NCI-H2196 treated with DMSO at 0.1 percent for 48 hours (cell line): ENCODE measurements around the gene TNFSF18.
"Not testable (repeated sequence)": the region's sequence is repeated elsewhere in the genome, so short reads cannot be mapped to it uniquely, and the experiment has no call there.

ENCODE experiments used
- DNase-seq: peaks from one replicate; lab custom pipeline; 2025; ENCODE audit not compliant: unreplicated experiment; lab: John Stamatoyannopoulos, UW

Gene TNFSF18

GRCh38 chr1:173050865-173051264 is at the start of gene TNFSF18:
TSS of gene TNFSF18 (minus strand) at chr1:173050941. CDS start at chr1:173050896, 45 bp downstream.
- DNase-seq: no peak

GRCh38 chr1:173099166-173099565 is 48.4 kb upstream of the TNFSF18 start:
- no peak for DNase-seq

- no peak for DNase-seq
Measured at GRCh38 chr1:173098117-173098516, 47.4 kb upstream of the TNFSF18 start.

DNA sequence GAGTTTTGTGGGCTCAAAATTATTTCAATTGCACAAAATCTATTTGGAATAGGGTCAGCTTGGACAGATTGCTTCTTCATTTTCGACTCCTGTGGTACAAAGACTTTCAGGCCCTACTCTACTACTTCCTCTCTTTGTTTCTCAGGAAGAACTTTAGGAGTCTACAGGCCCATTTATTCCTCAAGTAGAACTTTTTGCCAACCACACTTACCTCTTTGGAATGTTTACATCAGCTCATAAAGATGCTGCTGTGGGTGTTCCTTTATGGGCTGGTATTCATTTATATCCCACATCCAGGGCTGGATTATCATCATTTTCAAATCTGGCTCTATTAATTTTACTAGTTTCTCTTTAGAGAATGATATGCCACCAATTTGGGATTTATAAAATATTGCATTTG is 46.3 kb upstream of the TNFSF18 start:
- no peak for DNase-seq

GRCh38 chr1:173095632-173096031 is 44.9 kb upstream of the TNFSF18 start:
- DNase-seq: no peak

DNA sequence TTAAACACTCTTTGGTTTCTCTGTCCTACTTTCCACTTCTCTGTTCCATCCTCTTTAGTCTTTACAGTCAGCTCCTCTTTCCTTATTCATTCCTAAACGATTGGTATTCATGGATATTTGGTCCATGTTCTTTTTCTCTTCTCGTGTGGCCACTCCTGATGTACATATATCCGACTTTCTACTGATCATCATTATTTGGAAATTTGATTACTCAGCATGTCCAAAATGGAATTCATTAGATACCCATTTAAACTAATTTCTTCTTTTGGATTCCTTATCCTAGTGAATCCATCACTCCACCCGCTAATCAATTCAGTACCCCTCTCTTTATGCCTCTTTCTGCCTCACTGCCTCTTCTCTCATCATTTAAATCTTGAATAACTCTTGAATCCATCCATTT is 43.8 kb upstream of the TNFSF18 start:
- no peak for DNase-seq

- DNase-seq: no peak
Measured at GRCh38 chr1:173093691-173094445, 43.1 kb upstream of the TNFSF18 start.

DNA sequence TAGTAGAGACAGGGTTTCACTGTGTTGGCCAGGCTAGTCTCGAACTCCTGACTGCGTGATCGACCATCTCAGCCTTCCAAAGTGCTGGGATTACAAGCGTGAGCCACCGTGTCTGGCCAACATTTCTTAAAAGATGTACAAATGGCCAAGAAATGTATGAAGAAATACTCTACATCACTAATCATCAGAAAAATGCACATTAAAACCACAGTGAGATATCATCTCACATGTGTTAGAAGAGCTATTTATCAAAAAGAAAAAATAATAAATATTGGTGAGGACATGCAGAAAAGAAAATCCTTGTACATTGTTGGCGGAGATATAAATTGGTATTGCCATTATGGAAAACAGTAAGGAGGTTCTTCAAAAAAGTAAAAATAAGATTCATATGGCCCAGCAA is 33.6 kb upstream of the TNFSF18 start:
- no peak for DNase-seq

DNA sequence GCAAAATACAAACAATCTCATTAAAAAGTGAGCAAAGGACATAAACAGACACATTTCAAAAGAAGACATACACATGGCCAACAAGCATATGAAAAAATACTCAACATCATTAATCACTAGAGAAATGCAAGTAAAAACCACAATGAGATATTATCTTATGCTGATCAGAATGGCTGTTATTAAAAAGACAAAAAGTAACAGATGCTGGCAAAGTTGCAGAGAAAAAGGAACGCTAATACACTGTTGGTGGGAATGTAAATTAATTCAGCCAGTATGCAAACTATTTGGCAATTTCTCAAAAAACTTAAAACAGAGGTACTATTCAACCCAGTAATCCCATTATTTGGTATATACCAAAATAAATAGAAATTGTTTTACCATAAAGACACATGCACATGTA is 32.2 kb upstream of the TNFSF18 start:
- no peak for DNase-seq

DNA sequence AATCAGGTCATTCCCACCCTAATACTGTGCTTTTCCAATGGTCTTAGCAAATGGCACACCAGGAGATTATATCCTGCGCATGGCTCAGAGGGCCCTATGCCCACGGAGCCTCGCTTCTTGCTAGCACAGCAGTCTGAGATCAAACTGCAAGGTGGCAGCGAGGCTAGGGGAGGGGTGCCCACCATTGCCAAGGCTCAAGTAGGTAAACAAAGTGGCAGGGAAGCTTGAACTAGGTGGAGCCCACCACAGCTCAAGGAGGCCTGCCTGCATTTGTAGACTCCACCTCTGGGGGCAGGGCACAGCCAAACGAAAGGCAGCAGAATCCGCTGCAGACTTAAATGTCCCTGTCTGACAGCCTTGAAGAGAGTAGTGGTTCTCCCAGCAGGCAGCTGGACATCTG is 23.5 kb upstream of the TNFSF18 start:
- DNase-seq: not testable (repeated sequence)

GRCh38 chr1:173064011-173064410 is 13.3 kb upstream of the TNFSF18 start:
- DNase-seq: no peak

DNA sequence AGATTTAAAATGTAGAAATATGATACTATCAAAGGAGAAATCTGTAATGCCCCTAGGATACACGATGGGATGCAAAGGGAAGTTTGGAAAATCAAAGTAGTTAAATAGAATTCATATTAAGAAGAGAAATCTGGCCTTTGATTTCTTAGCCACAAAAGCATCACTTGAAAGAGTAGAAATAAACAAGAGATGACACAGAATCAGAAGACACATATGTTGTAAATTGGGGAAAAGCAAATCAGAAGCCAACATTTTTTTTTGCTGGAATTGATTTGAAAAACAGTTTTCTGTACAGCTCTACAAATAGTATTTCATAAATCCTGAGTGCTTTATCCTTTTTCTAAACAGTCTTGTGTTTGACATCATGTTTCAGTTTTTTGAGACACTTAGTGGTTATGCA is 12.4 kb upstream of the TNFSF18 start:
- DNase-seq: no peak

DNA sequence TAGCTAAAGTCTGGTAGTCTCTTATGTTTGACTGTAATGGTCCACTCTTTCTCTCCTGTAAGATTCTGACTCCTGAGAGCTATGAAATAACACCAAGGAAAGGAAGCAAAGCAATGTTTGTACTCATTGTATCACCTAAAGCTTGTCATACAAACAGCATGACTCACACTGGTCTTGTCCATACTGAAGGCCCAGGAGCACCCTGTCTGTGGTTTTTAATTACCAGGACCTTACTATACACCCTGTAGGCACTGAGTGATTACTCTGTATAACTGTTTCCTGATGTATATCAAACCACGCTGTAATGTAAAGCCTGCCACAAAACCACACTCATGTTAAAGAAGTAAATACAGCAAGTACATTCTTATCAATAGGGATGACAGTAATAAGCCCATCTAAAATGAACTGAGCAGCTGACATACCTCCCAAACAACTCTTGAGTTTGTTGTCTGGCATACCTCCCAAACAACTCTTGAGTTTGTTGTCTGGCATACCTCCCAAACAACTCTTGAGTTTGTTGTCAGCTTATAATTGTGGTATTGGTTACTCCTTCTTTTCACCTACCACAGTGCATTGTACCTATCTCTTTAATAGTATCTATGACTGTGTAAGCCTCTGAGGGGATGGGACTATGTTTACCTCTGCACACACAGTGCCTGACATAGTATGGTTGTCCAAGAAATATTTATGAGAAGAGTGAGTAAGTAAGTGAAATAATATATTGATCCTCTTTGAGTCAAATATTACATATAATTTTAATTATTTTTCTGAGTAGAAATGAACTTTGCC is 11.6 kb upstream of the TNFSF18 start:
- DNase-seq: no peak

DNA sequence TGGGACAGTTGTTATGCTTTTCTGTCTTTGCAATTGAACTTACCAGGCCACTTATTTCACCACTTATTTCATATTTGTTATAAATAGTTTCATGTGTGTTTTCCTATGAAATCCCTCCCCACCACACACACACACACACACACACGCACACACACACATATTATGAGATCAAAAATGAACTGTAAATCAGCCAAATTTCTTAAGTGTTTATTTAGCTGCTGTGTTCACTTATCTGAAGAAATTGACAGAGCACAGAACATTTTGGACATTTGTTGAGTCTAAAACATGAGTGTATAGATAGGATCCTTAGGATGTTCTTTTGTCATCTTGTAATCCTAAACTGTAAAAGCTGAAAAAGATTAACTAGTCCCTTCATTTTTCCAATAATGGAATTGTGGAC is 7.8 kb upstream of the TNFSF18 start:
- no peak for DNase-seq

DNA sequence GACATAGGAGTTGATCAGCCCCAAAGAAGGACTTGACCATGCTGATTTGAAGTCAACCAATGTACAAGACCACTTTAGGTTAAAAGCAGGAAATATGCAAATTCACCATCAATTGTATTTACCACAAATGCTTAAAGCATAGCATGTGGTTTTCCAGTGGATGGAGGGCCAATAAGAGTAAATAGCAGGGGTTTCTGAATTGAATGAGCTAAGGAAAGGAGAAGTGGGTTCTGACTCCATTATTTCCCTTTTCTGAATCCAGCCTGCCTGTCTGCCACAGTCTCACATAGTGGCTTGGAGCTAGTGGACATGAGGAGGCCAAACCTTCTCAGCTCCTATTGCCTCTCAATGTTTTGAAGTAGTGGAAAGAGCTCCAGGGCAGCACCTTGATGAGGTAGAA is 7.2 kb upstream of the TNFSF18 start:
- no peak for DNase-seq

DNA sequence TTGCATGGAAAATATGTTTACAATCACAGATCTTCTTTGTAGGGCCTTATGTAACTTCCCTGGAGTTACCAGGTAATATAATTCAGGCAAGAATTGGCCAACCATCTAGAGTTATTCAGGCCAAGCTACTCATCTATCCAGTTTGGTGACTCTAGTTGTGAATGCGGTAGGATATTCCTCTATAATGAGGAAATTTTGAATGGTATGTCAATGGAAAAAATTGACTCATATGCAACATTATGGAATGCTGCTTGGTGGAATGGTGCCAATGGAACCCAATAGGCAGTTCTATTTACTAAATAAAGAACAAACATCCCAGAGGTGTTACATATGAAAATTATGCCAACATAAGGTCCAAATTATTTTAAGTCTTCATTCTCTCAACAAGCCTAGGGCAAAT is 5.6 kb upstream of the TNFSF18 start:
- no peak for DNase-seq

GRCh38 chr1:173052681-173053196 is 2.0 kb upstream of the TNFSF18 start:
- no peak for DNase-seq

GRCh38 chr1:173049322-173049633 is 1.5 kb downstream of the TNFSF18 start:
- DNase-seq: no peak

GRCh38 chr1:173048621-173049321 is 2.0 kb downstream of the TNFSF18 start:
- DNase-seq: no peak

DNA sequence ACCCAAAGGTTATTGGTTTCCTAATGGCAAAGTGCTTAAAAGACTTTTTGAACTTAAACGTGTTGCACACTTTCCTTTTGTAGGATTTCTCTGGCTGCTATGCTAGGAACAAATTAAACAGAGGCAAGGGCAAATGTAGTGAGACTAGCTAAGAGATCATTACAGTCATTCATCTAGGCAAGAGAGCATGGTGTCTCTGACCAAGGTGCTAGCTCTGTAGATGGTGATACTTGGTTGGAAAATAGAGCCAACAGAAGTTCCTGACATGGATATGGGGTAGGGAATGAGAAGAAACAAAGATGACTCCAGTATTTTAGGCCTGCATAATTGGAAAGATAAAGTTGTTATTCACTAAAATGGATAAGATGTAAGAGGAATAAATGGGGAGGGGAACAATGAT is 6.1 kb downstream of the TNFSF18 start:
- DNase-seq: no peak

DNA sequence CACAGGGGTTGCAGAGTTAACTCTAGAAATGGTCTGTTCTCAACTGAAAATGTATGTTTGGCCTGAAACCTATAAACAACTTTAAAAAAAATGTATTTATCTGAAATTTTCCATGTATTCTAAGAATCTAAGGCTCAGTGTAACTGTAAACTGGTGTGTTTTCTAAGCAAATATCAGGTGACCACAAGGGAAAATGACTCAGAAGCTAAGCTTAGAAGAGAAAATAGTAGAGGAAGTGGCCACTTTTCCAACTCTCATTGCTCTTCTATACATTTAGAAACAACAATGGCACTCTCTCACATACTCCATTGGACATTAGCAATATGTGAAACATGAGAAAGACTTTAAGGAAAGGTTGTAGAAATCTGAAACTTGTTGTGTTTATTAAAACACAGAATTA is 7.5 kb downstream of the TNFSF18 start:
- no peak for DNase-seq

DNA sequence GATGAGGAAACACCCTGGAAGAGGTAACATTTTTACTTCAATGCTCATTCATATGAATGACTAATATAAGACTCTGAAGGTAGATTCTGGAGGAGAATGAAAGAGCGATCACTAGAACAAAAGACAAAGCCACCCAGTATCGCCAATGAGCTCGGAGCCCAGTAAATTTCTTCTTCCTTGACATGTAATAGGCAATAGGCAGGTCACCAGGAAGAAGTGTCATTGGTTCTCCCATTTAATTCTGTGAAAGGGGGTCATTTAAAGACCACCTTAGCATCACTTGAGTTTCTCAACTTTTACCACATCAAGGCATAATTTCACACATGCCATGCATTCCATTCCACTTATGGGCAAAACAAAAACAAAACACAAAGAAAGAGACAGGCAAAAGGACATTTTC is 7.9 kb downstream of the TNFSF18 start:
- DNase-seq: no peak
